Gastrocnemius medialis (tissue), 4 donors: ENCODE measurements around the gene NDP.

ENCODE experiments used
- POLR2A ChIP-seq, 2 donors: fragments of 450-650 bp; IDR thresholded peaks; one replicate each; pipeline ENCODE4 v1.6.1; 2017; ENCODE audit warnings: antibody characterized with exemption in 2 of 2, mild to moderate bottlenecking in 2 of 2, moderate library complexity in 2 of 2
- TF ChIP-seq, protein P1 (sequence below), 5 experiments: fragments of 450-650 bp in 3 of 5; fragments of 200-600 bp in 2 of 5; sonication (generic) in 2 of 5; IDR thresholded peaks in 4 of 5; conservative IDR thresholded peaks in 1 of 5; 1 replicate in 4 of 5; 2 replicates in 1 of 5; pipeline ENCODE4 v1.5.1; 2016 to 2019; ENCODE audit warnings: antibody characterized with exemption in 5 of 5, mild to moderate bottlenecking in 3 of 5, moderate library complexity in 3 of 5

DNA sequence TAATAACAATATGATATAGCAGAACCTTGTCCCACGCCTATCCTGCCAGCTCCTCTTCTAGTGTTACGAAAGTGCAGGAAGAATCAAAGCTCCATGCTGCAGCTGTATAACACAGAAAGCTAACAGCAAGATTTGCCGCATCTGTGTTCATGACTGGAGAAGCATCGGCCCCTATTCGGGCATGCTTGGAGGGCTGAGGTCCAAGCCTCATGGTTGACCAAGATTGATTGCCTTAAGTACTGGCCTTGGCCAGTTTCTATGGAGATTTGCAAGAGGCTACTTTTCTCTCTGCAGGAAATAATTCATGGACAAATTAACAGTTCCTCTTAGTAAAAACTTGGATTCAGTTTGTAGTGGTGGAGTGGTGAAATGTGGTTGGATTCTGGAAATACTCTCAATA is 12.9 kb upstream of the NDP start:
- TF ChIP-seq, protein P1, sequence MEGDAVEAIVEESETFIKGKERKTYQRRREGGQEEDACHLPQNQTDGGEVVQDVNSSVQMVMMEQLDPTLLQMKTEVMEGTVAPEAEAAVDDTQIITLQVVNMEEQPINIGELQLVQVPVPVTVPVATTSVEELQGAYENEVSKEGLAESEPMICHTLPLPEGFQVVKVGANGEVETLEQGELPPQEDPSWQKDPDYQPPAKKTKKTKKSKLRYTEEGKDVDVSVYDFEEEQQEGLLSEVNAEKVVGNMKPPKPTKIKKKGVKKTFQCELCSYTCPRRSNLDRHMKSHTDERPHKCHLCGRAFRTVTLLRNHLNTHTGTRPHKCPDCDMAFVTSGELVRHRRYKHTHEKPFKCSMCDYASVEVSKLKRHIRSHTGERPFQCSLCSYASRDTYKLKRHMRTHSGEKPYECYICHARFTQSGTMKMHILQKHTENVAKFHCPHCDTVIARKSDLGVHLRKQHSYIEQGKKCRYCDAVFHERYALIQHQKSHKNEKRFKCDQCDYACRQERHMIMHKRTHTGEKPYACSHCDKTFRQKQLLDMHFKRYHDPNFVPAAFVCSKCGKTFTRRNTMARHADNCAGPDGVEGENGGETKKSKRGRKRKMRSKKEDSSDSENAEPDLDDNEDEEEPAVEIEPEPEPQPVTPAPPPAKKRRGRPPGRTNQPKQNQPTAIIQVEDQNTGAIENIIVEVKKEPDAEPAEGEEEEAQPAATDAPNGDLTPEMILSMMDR (IDR thresholded peaks at IDR 0.05 in 4 of 5, conservative IDR thresholded peaks at IDR 0.05 in 1 of 5), result no peak
- TF ChIP-seq POLR2A (IDR thresholded peaks at IDR 0.05), result no peak
